ENCODE measurements around the gene DICER1.

DNA sequence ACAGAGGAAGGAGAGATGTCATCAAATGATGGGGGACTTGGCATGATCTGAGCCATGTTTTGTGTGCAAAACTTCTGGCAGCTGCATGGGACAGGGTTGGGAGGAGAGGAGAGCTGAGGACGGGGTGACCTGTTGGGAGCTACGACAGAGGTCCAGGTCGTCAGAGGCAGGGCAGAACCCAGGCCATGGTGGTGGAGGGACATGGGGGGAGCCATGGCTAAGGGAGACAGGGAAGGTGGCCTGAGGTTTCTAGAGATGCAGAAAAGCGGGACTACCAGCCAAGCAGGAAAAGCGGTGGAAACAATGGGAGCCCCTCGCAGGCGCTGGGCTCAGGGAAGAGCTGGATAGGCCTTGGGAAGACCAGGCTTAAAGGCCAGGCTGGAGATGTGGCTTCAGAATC lies 88.3 kb downstream of the DICER1 start:
- no peak for TF ChIP-seq POLR2A (IDR thresholded peaks at IDR 0.05)
- TF ChIP-seq, protein P1, sequence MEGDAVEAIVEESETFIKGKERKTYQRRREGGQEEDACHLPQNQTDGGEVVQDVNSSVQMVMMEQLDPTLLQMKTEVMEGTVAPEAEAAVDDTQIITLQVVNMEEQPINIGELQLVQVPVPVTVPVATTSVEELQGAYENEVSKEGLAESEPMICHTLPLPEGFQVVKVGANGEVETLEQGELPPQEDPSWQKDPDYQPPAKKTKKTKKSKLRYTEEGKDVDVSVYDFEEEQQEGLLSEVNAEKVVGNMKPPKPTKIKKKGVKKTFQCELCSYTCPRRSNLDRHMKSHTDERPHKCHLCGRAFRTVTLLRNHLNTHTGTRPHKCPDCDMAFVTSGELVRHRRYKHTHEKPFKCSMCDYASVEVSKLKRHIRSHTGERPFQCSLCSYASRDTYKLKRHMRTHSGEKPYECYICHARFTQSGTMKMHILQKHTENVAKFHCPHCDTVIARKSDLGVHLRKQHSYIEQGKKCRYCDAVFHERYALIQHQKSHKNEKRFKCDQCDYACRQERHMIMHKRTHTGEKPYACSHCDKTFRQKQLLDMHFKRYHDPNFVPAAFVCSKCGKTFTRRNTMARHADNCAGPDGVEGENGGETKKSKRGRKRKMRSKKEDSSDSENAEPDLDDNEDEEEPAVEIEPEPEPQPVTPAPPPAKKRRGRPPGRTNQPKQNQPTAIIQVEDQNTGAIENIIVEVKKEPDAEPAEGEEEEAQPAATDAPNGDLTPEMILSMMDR (IDR thresholded peaks at IDR 0.05) = no peak
